Mucosa of rectum (tissue), 2 donors: ENCODE measurements around the gene NAGS.
"Not testable (repeated sequence)": the region's sequence is repeated elsewhere in the genome, so short reads cannot be mapped to it uniquely, and the experiment has no call there.

Experiments used
- H3K27ac ChIP-seq, 2 donors: one replicate each; pipeline ENCODE4 v1.7.0; 2013; ENCODE audit warnings: inconsistent platforms in 2 of 2, low read depth in 2 of 2, low read length in 2 of 2
- H3K27me3 ChIP-seq, 2 donors: one replicate each; pipeline ENCODE4 v1.7.0; 2013; ENCODE audit warnings: low read length in 2 of 2; ENCODE audit not compliant: control insufficient read depth in 2 of 2, insufficient read depth in 2 of 2
- H3K36me3 ChIP-seq, 2 donors: one replicate each; pipeline ENCODE4 v1.7.0; 2013; ENCODE audit warnings: low read length in 2 of 2; ENCODE audit not compliant: control insufficient read depth in 2 of 2, insufficient read depth in 2 of 2
- H3K4me1 ChIP-seq, 2 donors: one replicate each; pipeline ENCODE4 v1.7.0; 2013; ENCODE audit warnings: low read length in 2 of 2, mild to moderate bottlenecking in 1 of 2; ENCODE audit not compliant: control insufficient read depth in 2 of 2, insufficient read depth in 2 of 2
- H3K4me3 ChIP-seq, 2 donors: one replicate each; pipeline ENCODE4 v1.7.0; 2013; ENCODE audit warnings: low read length in 2 of 2
- H3K9ac ChIP-seq, 2 donors: one replicate each; pipeline ENCODE4 v1.7.0; 2013; ENCODE audit warnings: low read length in 2 of 2, low read depth in 1 of 2, mild to moderate bottlenecking in 1 of 2
- H3K9me3 ChIP-seq, 2 donors: one replicate each; pipeline ENCODE4 v1.7.0; 2013; ENCODE audit warnings: low read length in 2 of 2; ENCODE audit not compliant: control insufficient read depth in 2 of 2
- donor health status: healthy.
- donor health status: Normal muscosa, but diverticular disease.

NAGS gene, protein sequence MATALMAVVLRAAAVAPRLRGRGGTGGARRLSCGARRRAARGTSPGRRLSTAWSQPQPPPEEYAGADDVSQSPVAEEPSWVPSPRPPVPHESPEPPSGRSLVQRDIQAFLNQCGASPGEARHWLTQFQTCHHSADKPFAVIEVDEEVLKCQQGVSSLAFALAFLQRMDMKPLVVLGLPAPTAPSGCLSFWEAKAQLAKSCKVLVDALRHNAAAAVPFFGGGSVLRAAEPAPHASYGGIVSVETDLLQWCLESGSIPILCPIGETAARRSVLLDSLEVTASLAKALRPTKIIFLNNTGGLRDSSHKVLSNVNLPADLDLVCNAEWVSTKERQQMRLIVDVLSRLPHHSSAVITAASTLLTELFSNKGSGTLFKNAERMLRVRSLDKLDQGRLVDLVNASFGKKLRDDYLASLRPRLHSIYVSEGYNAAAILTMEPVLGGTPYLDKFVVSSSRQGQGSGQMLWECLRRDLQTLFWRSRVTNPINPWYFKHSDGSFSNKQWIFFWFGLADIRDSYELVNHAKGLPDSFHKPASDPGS

DNA sequence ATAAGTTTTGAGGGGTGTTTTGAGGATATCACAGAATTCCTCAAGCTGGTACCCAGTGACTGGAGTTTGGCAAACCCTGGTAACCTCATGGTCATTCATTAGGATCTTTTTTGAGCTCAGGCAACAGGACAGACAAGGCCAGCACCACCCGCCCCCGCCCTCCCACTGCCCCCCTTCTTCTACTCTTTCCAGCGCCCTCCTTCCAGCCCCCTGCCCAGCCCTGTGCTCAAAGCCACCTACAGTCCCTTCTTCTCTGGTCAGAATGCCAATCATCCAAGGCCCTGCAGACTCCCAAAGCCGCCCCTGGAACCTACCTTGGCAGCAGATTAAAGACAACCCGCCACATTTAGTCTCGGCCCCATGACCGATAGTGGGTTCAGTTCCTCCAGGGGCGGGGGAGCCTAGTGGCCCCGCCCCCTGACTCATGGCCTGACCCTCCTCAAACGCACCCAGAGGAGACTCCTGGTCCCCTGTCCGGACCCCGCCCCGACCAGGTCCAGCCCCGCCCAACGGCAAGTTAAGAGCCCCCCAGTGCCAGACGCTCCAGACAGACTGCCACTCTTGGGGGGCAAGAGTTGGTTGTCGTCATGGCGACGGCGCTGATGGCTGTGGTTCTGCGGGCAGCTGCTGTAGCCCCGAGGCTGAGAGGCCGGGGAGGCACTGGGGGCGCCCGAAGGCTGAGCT, at the start of gene NAGS:
Gene NAGS, plus strand, starts transcription at position 546 of the 684 bp plus-strand sequence. Its CDS starts 42 bp downstream, at position 588.
- no peaks in the 10 kb centered on the region for H3K36me3 ChIP-seq
- peaks cover 27 to 31% of the 10 kb centered on the region in 2 donors for H3K4me1 ChIP-seq
- H3K9me3 ChIP-seq: no peaks in the 10 kb centered on the region
- peak within 1 kb of the TSS in 1 of 2 donors; percentile 78 for H3K9ac ChIP-seq
- peaks cover 12 to 22% of the 10 kb centered on the region in 2 donors for H3K27me3 ChIP-seq
- peak within 1 kb of the TSS in 1 of 2 donors; percentile 82 for H3K27ac ChIP-seq
- H3K4me3 ChIP-seq: peak within 1 kb of the TSS; percentile 63 to 82

DNA sequence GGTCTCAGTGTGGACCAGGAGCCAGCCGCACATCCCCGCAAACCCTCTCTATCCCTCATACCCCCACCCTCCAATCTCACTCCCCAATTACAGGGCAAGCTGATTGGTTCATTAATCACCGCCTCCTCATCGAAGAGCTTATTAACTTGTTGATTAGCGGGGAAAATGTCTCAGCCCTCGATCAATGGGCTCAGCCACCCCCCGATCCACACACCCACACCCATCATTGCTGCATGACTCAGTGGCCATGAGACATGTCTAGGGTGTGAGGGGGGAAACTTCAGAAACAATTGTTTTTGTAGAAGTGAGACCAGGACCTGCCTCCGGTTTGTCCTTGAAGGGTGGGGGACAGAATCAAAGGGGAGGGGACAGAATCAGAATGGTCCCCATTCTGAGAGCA, 48.2 kb upstream of the NAGS start:
- no peak overlapping the region for H3K4me3 ChIP-seq
- H3K27me3 ChIP-seq: peaks cover 23% of the 10 kb centered on the region in 2 donors
- H3K9ac ChIP-seq: no peak overlapping the region
- no peak overlapping the region for H3K27ac ChIP-seq
- no peaks in the 10 kb centered on the region for H3K36me3 ChIP-seq
- H3K4me1 ChIP-seq: peaks cover 0 to 2% of the 10 kb centered on the region in 2 donors
- H3K9me3 ChIP-seq: no peaks in the 10 kb centered on the region

DNA sequence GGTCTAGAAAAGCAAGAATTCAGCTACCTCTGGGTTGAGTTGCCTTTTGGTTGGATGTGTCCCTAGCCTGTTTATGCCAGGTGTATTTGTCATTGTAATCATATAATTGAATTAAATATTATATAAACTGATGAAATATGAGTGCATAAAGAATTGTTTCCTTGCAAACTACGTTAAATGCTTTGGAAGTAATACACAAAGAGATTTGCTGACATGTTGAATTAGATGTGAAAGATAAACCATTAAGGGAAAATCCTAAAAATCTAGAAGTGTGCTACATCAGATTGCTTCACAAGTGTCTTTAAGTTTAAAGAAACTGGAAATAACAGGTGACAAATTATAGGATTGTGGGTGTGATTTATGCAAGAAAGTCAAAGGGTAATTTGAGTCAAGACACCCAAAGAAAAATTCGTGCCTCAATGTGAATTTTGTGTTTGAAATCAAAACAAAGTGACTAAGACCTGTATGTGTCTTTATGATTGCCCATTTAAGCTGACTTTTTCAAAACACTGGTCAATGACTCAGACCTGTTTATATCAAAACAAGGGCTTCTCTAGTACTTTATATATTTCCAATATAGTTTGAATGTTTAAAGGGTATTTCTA, 45.6 kb upstream of the NAGS start:
- no peak overlapping the region for H3K4me3 ChIP-seq
- H3K27ac ChIP-seq: no peak overlapping the region
- no peak overlapping the region for H3K9ac ChIP-seq
- peaks cover 6 to 13% of the 10 kb centered on the region in 2 donors for H3K27me3 ChIP-seq
- H3K36me3 ChIP-seq: no peaks in the 10 kb centered on the region
- no peaks in the 10 kb centered on the region for H3K9me3 ChIP-seq
- H3K4me1 ChIP-seq: no peaks in the 10 kb centered on the region

GRCh38 chr17:43961292-43961691, 43.1 kb upstream of the NAGS start:
- H3K36me3 ChIP-seq, H3K27me3 ChIP-seq, H3K4me1 ChIP-seq, H3K9me3 ChIP-seq, H3K27ac ChIP-seq, H3K9ac ChIP-seq, H3K4me3 ChIP-seq: not testable (repeated sequence)

- H3K27ac ChIP-seq: no peak overlapping the region
- peaks cover 3 to 10% of the 10 kb centered on the region in 2 donors for H3K27me3 ChIP-seq
- no peaks in the 10 kb centered on the region for H3K4me1 ChIP-seq
- no peak overlapping the region for H3K4me3 ChIP-seq
- no peaks in the 10 kb centered on the region for H3K9me3 ChIP-seq
- H3K36me3 ChIP-seq: no peaks in the 10 kb centered on the region
- no peak overlapping the region for H3K9ac ChIP-seq
Observed at GRCh38 chr17:43961954-43962353, 42.5 kb upstream of the NAGS start.

- H3K27me3 ChIP-seq: peaks cover 3 to 10% of the 10 kb centered on the region in 2 donors
- no peak overlapping the region for H3K4me3 ChIP-seq
- H3K9ac ChIP-seq: no peak overlapping the region
- no peaks in the 10 kb centered on the region for H3K9me3 ChIP-seq
- H3K4me1 ChIP-seq: no peaks in the 10 kb centered on the region
- no peak overlapping the region for H3K27ac ChIP-seq
- H3K36me3 ChIP-seq: no peaks in the 10 kb centered on the region
Observed at GRCh38 chr17:43962479-43962878, 41.9 kb upstream of the NAGS start.

DNA sequence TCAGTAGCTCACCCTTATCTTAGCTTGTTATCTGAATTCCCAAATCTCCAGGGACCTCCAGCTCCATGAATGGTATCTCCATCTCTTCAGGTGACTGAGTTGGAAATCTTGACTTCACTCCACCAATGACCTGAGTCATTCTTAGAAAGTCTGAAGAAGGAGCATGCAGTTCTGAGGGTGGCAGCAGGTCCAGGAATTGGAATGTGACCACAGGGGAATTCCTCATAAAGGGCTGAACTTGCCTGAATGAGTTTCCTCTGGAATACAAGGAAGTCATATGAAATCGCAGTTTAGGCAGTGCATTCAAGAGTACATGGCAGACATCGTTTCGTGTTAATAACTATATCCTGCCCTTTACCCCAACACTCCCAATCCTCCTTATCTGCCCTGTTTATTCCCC, 38.1 kb upstream of the NAGS start:
- Histone ChIP-seq H3K27ac (no peak overlapping the region), H3K36me3 (no peaks in the 10 kb centered on the region), H3K9me3 (no peaks in the 10 kb centered on the region), H3K9ac (no peak overlapping the region), H3K27me3 (peaks cover 3 to 10% of the 10 kb centered on the region in 2 donors), H3K4me3 (no peak overlapping the region), H3K4me1 (no peaks in the 10 kb centered on the region)

DNA sequence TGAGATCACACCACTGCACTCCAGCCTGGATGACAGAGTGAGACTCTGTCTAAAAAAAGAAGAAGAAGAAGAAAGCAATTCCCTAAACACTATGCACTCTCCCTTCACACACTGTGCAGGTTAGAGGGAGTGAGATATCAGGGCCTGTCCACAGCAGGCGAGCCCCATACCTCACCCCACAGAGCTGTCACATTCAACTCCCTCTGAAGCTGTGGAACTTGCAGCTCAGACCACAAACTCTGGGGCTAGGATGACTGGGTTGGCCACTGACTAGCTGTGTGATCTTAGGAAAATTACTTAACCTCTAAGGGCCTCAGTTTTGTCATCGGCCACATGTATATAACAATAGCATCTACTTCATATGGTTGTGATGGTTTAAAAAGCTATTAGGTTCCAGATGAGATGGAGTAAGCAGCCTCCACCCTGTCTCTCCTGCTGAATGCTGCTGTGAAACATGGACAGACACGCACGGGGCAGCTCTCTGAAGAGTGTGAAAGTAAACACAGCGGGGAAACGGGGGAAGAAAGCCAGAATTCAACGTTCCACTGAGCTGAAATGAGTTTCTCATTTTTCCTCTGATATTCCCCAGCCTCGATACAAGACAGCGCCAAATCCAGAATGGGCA, 37.1 kb upstream of the NAGS start:
- H3K27ac ChIP-seq: no peak overlapping the region
- H3K9me3 ChIP-seq: no peaks in the 10 kb centered on the region
- no peaks in the 10 kb centered on the region for H3K36me3 ChIP-seq
- H3K9ac ChIP-seq: no peak overlapping the region
- H3K4me1 ChIP-seq: no peaks in the 10 kb centered on the region
- no peak overlapping the region for H3K4me3 ChIP-seq
- H3K27me3 ChIP-seq: peaks cover 3 to 7% of the 10 kb centered on the region in 2 donors

GRCh38 chr17:43970366-43970765, 34.1 kb upstream of the NAGS start:
- Histone ChIP-seq H3K4me1 (no peaks in the 10 kb centered on the region), H3K27ac (no peak overlapping the region), H3K27me3 (peaks cover 9 to 16% of the 10 kb centered on the region in 2 donors), H3K9me3 (no peaks in the 10 kb centered on the region), H3K9ac (no peak overlapping the region), H3K36me3 (no peaks in the 10 kb centered on the region), H3K4me3 (no peak overlapping the region)
